HG02571 (cell line): ENCODE measurements around the gene PRRT4.

Source experiments
- ATAC-seq: cut with Tn5 transposase; IDR thresholded peaks from one replicate; pipeline ENCODE4 v1.9.1; 2021; ENCODE audit warnings: mild to moderate bottlenecking, moderate library complexity; ENCODE audit not compliant: unreplicated experiment

Gene PRRT4

DNA sequence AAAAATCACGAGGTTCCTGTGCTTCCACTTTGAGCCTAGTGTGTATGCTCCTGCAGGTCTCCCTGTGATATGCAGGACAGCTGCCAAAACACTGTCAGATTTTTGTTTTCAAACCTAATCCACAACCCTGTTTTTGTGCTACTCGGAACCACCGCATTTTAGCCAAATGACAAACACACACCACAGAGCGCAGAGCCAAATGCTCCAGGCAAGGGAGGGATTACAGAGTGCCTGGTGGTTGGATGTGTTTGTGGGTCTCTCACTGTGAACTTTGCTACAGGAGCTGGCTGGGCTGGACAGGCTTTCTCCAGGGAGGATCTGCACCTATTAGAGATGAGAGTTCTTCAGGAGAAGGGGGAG lies 12.0 kb downstream of the PRRT4 start:
- ATAC-seq, result no peak

DNA sequence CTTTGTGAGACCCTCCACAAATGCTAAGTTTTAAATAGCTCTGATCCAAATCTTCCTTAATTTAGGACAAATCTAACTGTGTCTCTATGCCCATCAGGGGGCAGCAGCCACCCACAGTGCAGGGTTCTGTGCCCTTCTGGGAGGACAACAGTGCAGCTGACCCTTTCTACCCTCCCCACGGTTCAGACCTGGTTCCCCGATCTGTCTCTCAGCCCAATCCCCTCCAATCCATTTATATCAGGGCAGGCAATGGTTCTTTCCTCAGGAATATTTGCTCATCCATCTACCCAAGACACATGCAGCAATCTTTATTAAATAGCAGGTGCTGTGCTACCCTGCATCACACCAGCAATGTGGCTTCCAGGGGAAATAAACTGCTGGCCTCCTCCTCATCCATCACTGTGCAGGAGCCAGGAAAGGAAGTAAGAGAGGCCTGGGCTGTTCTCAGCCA lies 13.8 kb downstream of the PRRT4 start:
- no peak for ATAC-seq

DNA sequence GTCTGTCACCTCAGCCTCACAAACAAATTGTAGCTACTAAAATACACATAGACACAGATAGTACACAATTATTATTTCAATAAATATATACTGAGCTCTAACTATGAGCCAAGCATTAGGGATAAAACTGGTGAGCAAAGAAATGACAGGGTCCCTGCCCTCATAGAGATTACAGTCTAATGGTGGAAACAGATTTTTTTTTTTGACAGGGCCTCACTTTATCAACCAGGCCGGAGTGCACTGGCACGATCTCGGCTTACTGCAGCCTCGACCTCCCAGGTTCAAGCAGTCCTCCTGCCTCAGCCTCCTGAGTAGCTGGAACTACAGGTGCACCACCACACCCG lies 17.1 kb downstream of the PRRT4 start:
- no peak for ATAC-seq

DNA sequence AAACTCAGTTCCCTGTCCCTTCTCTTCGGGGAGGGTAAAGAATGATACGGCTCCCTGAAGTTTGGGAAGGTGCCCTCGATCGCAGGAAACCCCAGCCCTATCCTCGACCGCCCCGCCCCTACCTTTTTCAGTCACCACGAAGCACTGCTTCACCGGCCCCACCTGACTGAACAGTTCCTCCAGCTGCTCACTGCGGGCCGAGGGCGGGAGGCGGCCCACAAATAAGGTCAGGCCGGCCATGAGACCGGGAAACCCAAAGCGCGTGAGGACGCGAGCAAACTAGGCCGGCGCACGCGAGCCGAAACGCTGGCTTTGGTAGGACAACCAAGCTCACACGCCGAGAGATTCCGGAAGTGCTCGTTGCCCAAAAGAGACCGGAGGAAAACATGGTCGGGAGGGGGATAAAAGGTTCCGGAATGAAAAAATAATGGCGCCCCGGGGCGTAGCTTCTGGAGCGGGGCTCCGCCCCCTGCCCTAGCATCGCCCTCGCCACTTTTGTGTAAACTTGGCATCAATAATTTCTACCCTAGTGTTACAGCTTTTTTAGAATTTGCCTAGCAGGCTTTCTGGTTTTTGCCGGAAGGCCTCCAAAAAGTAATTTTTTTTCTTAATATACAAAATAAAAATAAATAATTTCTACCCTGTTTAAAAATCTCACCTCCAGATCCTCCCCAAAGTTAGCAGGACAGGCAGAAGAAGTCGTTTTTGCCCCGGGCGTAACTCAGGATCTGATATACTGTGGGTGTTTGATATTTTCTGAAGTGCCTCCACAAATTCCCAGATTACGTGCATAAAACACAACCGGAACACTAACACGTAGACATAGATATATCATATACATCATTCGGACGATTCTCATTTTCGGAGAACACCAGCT lies 17.7 kb downstream of the PRRT4 start, which contains the start of gene RBM28:
RBM28 (minus strand) TSS at position 355 of the 877 bp plus-strand sequence; CDS start at position 240, 115 bp downstream.
- ATAC-seq, result peak; percentile 91

DNA sequence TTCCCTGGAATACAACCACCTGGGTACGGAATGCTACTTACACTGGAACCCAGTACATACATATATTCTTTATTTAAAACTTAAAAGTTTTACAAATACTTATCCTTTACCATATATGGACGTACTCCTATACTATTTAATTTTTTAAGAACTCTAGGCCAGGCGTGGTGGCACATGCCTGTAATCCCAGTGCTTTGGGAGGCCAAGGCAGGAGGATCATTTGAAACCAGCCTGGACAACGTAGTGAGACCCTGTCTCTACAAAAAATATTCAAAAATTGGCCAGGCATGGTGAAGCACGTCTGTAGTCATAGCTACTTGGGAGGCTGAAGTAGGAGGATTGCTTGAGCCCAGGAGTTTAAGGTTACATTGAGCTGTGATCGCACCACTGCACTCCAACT lies 19.8 kb downstream of the PRRT4 start:
- ATAC-seq, result no peak

DNA sequence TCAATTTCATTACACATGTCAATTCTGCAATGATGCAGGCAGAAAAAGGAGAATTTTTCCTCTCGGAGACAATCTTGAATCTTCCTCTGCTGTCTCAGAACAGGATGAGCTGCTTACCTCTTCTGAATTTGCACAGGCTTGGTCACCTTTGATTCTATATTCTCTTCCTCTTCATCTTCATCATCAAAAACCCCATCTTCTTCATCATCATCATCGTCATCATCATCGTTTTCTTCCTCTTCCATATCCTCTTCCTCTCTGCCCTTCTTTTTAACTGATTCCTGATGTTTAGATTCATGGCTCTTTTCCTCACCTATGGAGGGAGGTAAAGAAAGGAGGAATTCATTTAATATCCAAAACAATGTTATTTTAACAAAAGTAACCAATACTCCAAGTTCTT lies 25.8 kb downstream of the PRRT4 start:
- no peak for ATAC-seq

DNA sequence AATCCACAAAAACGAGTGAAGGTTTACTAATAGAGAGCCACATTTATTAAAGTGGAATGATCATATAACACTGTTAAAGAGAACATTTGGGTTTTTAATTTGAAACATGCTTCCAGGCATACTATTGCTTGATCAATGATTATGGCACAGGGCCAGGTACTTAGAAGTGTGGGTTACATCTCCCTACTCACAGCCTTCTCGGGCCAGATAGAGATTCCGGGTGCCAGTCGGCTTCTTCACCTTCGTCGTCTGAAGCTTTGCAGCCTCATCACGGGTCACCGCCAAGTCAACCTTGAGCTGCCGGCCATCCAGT lies 37.2 kb downstream of the PRRT4 start:
- ATAC-seq, result no peak

DNA sequence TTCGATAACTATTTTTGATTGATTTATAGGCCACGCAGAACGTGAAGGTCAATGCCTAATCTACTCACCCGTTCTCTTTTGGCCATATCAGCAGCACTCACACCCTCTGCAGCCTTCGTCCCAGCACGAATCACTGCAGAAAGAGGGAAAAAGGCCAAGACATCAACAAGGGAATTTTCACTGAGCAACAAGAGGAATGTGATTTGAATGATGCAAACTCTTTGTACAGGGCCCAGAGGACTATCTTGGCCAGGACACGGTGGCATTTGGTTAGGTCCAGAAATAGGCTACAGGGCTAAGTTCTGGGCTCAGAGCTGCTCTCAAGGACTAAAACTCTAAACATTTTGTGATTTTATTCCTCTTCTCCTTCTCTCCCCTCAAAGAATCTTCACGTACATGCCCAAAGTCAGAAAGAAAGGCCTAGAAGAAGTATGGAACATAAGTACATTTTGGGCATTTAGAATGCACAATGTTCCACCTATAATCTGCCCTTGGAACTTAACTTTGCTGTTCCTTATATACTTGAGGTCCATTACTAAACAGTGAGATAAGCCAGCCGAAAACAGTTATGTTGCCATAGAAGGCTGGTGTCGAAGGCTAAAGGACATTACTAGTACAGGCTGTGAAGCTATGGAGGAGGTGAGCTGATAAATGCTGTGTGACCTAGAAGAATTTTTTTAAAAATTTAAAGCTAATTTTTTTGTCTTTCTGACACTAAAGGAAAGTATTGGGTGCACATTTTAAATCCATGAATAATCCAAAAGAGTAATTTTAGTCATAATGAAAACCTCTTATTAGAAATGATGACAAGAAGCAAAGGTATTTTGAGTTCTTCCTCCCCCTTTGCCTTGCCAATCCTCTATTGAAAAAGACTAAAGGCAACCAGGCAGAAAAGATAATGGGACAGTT lies 37.8 kb downstream of the PRRT4 start:
- ATAC-seq, result no peak

DNA sequence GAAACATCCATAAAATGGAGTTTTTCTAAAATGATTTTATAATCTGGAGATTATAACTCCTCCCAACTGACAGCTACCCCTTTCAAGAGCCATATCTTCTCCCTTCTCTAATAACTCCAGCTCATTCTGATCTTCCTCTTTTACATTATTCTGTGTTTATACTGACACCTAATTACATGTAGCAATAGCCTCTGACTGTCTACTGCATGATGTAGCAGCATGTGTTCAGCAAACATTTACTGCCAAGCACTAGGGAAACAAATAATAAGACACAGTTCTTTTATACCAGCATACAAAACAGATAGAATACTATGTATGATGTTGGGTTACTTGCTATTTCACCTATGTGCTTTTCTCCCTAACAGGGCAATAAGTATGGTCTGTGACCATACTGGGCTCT lies 38.5 kb downstream of the PRRT4 start:
- ATAC-seq, result no peak

DNA sequence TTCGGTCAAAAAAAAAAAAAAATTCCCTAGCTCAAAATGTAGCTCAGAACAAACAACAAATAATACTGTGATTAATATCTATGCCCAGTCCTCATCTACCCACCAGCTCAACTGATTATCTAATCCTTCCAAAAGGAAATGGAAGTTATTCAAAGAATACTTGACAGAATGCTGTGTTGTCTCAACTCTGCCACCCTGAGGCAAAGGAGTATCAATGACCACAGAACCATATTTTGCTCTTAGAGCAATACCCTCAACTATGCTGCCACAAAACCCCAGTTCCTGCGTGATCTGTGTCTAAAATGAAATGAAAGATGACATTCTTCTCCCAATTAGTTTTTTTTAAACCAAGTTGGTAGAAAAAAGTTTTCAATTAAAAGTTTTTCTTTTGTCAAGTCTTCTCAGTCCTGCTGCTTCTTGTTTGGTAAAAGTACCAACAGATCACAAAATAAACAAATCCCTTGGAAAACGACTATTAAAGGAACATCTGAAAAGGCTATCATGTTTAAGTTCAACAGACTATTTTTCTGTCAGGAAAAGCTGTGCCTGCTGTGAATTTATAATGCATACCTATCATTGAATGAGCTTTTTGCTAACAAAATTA lies 39.3 kb downstream of the PRRT4 start:
- no peak for ATAC-seq

DNA sequence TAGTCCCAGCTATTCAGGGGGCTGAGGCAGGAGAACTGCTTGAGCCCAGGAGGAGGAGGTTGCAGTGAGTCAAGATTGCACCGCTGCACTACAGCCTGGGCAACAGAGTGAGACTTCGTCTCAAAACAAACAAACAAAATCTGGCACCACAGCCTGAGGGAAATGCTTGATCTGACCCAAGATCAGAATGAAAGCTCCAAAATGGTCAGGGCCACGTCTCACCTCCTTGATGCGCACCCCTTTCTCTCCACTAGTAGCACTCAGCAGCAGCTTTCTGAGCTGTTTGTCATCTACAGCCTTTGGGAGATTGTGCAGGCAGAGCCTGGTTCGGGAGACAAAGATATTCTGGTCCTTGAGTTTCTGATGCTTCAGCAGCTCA lies 40.5 kb downstream of the PRRT4 start:
- no peak for ATAC-seq

DNA sequence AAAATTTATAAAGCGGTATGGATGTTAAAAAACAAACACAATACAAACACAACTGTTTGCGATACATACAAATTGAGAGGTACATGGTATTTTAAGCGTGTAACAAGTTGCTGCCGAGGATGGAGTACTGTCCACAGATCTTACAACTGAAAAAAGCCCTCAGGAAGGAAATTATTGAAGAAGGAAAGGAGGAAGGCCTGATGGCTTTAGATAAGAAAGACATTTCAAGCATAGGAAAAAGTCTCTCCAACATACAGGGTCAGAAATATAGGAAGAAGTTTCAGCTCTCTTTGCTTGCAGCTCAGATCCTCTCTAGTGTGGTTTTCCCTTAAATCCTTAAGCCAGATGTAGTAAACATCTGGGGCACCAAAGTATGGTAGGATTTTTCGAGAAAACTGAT lies 42.8 kb downstream of the PRRT4 start:
- no peak for ATAC-seq

DNA sequence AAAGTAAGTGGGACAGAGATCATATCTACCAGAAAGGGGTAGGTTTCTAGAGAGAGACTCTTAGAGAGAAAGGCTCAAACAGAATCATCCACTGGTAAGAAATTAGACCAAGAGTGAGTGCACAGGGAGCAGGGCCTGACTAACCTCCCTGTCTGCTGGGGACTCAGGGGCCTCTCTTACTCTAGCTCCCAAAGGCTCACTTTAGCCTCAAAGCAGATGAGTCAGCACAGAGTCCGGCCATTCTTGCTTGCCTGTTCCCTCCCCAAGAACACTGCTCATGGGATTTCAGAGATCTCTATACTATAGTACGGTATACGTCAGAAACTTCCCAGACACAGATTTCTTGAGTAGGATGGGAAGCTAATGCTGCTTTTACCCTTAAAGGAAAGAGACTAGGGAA lies 50.5 kb downstream of the PRRT4 start:
- ATAC-seq, result no peak

DNA sequence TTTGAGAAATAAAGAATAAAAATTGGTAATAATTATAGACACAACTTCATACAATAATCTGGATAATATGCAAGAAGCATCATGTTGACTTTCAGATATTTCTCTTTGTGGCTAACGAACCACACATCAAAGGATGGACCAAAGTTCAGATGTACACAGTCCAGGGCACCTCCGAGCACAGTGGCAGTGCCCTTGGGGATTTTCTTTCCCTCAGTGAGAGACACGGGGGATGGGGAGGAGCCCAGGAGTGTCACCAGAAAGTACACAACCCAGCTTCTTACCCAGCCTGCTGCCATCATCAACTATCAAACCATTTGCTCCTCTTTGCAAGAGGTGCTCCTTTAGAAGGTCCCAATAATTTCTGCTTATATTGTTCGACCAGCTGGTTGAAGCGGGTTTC lies 51.0 kb downstream of the PRRT4 start:
- no peak for ATAC-seq

DNA sequence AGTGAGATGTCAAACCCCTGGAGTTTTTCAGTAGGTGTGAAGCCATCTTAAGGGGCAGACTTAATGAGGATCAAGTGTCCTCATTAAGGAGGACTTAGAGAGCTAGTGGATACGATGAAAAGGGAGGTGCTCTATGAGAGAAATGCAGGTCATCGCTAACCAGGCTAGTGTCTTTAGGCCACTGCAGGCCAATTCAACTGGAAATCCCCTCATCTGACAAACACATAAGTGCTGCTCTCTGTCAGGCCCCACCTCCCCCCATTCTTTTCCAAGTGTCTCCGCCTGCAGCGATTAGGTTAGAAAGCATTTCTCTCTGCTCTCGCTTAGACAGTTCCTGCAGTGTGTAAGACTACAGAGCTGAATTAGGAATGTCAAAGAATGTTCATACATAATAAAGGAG lies 51.5 kb downstream of the PRRT4 start:
- no peak for ATAC-seq

DNA sequence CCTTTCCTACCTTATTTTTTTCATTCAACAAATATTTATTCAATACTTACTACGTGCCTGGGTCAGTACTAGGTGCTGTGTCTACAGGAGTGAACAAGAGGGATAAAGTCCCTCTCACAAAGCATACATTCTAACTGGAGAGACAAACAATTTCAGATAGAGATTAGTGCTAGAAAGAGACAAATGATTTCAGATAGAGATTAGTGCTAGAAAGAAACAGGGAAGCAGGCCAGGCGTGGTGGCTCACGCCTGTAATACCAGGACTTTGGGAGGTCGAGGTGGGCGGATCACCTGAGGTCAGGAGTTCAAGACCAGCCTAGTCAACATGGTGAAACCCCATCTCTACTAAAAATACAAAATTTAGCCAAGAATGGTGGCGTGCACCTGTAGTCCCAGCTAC lies 52.4 kb downstream of the PRRT4 start:
- no peak for ATAC-seq

DNA sequence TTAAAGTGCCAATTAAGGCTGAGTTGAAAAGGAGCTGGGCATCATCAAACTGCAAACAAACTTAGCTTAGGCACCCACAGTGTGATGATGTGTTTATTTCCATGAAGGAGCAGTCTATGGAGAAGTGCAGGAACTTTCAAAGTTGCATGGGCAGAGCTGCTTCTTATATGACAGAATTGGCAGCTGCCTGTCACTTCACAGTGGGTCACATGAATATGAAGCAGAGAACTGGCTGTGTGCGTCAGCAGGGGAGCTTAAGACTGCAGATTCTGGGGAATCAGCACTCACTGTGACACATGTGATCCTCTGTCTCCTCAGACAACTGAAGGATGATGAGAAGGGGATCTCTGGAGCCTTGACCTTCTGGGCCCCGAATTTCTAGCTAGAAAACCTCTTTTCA lies 54.4 kb downstream of the PRRT4 start:
- no peak for ATAC-seq

DNA sequence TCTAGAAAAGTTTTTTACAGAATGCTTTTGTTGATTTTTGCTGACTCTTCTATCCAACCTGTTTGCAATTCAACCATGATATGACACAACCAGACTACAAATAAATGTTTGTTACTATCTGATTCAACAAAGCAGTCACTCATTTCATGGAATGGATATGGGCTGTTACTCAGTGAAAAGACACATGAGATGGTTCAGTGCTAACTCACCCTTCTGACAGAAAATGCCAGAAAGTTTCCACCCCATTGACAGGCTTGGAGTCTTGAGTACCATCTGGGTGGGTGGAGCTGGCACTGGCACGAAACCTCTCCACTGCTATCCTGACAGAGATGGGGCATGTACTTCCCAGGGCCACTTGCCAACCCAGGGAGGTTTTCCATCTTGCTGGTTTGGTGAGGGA lies 57.3 kb downstream of the PRRT4 start:
- ATAC-seq, result no peak

DNA sequence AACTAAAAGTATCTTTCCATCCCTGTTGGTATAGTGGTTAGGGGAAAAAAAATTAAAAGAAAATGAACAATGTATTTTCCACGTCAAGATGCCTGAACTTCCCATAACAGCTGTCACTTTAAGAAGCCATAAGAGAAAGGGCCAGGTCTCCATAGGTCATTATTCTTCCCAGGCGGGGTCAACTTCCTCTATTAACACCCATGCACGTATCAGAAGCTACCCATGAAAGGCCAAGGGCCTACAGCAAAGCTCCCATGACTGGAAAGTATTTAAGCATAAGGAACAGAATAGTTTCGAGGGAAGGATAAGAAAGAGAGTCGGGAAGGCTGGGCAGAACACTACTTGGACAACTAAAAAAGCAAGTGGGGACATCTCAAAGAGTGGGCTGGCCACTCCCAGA lies 57.8 kb downstream of the PRRT4 start:
- ATAC-seq, result no peak

DNA sequence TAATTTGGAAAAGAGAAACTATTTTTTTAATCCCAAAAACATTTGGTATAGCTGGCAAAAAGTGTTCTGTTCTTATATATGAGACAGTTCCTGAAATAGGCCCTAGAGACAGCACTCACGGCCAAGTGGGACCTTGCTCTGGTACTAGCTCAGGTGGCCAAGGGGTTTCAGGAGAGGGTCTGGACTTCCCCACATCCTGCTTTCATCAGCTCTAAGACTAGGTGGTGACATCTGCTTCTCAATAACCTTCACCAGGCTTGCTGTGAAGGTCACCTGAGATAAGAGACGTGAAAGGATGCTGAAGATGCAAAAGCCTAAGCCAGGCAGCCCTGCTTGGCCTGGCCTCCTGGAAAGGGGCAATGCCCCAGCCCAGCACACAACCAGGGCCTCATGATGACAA lies 58.4 kb downstream of the PRRT4 start:
- no peak for ATAC-seq

DNA sequence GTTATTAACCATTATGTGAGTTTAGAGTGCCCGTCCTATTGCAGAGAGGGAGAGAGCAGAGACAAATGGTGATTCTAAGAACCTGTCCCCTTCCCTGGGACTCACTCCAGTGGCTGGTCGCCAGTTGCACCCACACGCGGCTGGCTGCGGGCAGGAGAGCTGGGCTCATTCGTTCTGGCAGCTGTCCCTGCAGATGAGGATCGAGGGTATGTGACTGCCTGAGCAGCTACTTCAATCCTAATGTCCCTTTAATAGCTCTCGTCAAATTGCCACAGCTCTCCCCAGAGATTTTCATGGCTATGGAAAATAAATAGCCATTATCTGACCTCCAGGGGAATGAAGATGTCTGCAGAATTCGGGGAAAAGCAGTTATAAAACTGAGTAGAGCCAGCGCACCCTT lies 59.4 kb downstream of the PRRT4 start:
- no peak for ATAC-seq
